Head of caudate nucleus (tissue), 42 donors: ENCODE measurements around the gene CCNL2.
A peak's percentile ranks its signal among the peaks of the same experiment; 100 is the strongest.
"Not testable (repeated sequence)": the region's sequence is repeated elsewhere in the genome, so short reads cannot be mapped to it uniquely, and the experiment has no call there.

ENCODE experiments used
- DNase-seq, 42 donors: peaks; one replicate each; pipeline versions ENCODE4 v3.0.0 to v3.0.0-alpha.2; 2020 to 2021; ENCODE audit warnings: mixed read lengths in 7 of 42
- intact Hi-C: fragments of 100-400 bp; cut with DNase I; formaldehyde crosslinking; loops from one replicate; pipeline ENCODE4 v1.15.0; 2022

CCNL2 gene

GRCh38 chr1:1387098-1388077 is 11.7 kb downstream of the CCNL2 start:
- intact Hi-C loops = no loop called here
- DNase-seq = no peak

- intact Hi-C loops = no loop called here
- no peak for DNase-seq
Observed at GRCh38 chr1:1385931-1386330, 13.2 kb downstream of the CCNL2 start.

GRCh38 chr1:1385339-1385738 is 13.8 kb downstream of the CCNL2 start:
- intact Hi-C loops, DNase-seq: not testable (repeated sequence)

- DNase-seq = no peak
Observed at GRCh38 chr1:1381294-1381693, 17.8 kb downstream of the CCNL2 start.

GRCh38 chr1:1380860-1381259 is 18.3 kb downstream of the CCNL2 start:
- intact Hi-C loops = no loop called here
- no peak for DNase-seq

More at GRCh38 chr1:1381294-1381693, 17.8 kb downstream of the CCNL2 start:
- intact Hi-C loops = no loop called here

GRCh38 chr1:1377540-1378205 is 21.5 kb downstream of the CCNL2 start:
- intact Hi-C loops = no loop called here
- no peak for DNase-seq

- intact Hi-C loops = no loop called here
- no peak for DNase-seq
Observed at GRCh38 chr1:1376551-1377226, 22.4 kb downstream of the CCNL2 start.

GRCh38 chr1:1374929-1375662 is 24.0 kb downstream of the CCNL2 start, which contains the start of gene AURKAIP1:
TSS of gene AURKAIP1 (minus strand) at chr1:1375207. CDS start at chr1:1374756, 451 bp downstream.
- intact Hi-C loops = no loop called here
- peak; percentile 96 to 100 (median 99) for DNase-seq

GRCh38 chr1:1374589-1374928 is 24.6 kb downstream of the CCNL2 start:
- intact Hi-C loops = no loop called here
- DNase-seq = no peak

GRCh38 chr1:1373815-1374588 is 25.1 kb downstream of the CCNL2 start:
- intact Hi-C loops = no loop called here
- DNase-seq = no peak

- no peak for DNase-seq
- intact Hi-C loops = no loop called here
Observed at GRCh38 chr1:1373051-1373814, 25.9 kb downstream of the CCNL2 start.

GRCh38 chr1:1371746-1372711 is 27.1 kb downstream of the CCNL2 start:
- peak in 38 of 42 donors; percentile 27 to 88 (median 70) for DNase-seq
- intact Hi-C loops = no loop called here

GRCh38 chr1:1371364-1371745 is 27.8 kb downstream of the CCNL2 start:
- no peak for DNase-seq
- intact Hi-C loops = no loop called here

GRCh38 chr1:1370771-1371300 is 28.3 kb downstream of the CCNL2 start:
- intact Hi-C loops = no loop called here
- DNase-seq = no peak

GRCh38 chr1:1370094-1370493 is 29.0 kb downstream of the CCNL2 start:
- intact Hi-C loops, DNase-seq: not testable (repeated sequence)

- intact Hi-C loops = no loop called here
- no peak for DNase-seq
Observed at GRCh38 chr1:1367315-1367714, 31.8 kb downstream of the CCNL2 start.
